SK-N-SH (cell line): ENCODE results near the gene ADAMTS9.

ENCODE experiments used
- POLR2AphosphoS5 ChIP-seq: IDR thresholded peaks from 2 replicates; pipeline ENCODE4 v1.6.1; 2012; ENCODE audit warnings: low read depth, low read length
- TAF1 ChIP-seq: IDR thresholded peaks from 2 replicates; pipeline ENCODE4 v1.6.1; 2012; ENCODE audit warnings: low read depth, mild to moderate bottlenecking, low read length, moderate library complexity, borderline replicate concordance
- TCF12 ChIP-seq: IDR thresholded peaks from 2 replicates; pipeline ENCODE4 v1.4.0; 2012
- TF ChIP-seq, protein P1 (sequence below): fragments of 200-600 bp; sonication (generic); IDR thresholded peaks from 2 replicates; pipeline ENCODE4 v1.6.1; 2017; ENCODE audit warnings: antibody characterized with exemption, mild to moderate bottlenecking, moderate library complexity

DNA sequence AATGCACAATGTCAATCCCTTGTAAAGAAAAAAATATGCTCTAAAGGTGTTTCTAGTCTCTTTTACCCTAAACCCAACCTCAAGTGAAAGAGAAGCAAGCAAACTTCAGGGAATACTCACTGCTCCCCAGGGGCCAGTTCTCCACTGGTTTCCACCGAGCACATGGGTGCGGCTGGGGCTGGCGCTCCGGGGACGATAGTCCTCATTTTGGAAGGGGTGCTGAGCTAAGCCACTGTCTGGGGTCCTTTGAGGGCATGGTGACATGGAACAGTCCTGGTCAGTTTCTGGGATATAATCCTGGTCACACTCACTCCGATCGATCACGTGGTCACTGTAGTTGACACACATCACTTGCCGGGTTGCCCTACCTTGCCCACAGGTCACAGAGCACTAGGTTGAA, 86.0 kb downstream of the ADAMTS9 start:
- TF ChIP-seq TAF1: no peak
- TF ChIP-seq, protein P1, sequence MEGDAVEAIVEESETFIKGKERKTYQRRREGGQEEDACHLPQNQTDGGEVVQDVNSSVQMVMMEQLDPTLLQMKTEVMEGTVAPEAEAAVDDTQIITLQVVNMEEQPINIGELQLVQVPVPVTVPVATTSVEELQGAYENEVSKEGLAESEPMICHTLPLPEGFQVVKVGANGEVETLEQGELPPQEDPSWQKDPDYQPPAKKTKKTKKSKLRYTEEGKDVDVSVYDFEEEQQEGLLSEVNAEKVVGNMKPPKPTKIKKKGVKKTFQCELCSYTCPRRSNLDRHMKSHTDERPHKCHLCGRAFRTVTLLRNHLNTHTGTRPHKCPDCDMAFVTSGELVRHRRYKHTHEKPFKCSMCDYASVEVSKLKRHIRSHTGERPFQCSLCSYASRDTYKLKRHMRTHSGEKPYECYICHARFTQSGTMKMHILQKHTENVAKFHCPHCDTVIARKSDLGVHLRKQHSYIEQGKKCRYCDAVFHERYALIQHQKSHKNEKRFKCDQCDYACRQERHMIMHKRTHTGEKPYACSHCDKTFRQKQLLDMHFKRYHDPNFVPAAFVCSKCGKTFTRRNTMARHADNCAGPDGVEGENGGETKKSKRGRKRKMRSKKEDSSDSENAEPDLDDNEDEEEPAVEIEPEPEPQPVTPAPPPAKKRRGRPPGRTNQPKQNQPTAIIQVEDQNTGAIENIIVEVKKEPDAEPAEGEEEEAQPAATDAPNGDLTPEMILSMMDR: no peak
- TF ChIP-seq TCF12: no peak
- TF ChIP-seq POLR2AphosphoS5: no peak
